Endodermal cell (in vitro differentiated cells): ENCODE measurements around the gene DPEP2NB. TPM values are rescaled to one million over a fixed set of nuclear protein-coding genes. Genes with fewer than 3 reads are reported as not detected.

ENCODE experiments used
- DNase-seq: peaks from one replicate; pipeline ENCODE4 v3.0.0-alpha.2; 2017
- H3K27ac ChIP-seq: 2 replicates; pipeline ENCODE4 v1.5.1; 2013; ENCODE audit warnings: mild to moderate bottlenecking, low read depth, low read length, moderate library complexity
- H3K27me3 ChIP-seq: 2 replicates; pipeline ENCODE4 v1.6.1; 2013; ENCODE audit warnings: mild to moderate bottlenecking, low read length, moderate library complexity; ENCODE audit not compliant: insufficient read depth, control insufficient read depth, poor library complexity, severe bottlenecking
- H3K36me3 ChIP-seq: 2 replicates; pipeline ENCODE4 v1.7.0; 2013; ENCODE audit warnings: mild to moderate bottlenecking, low read length, moderate library complexity; ENCODE audit not compliant: control insufficient read depth, insufficient read depth
- H3K4me1 ChIP-seq: one replicate; pipeline ENCODE4 v1.7.0; 2013; ENCODE audit warnings: low read length; ENCODE audit not compliant: control insufficient read depth, insufficient read depth
- H3K4me3 ChIP-seq: 2 replicates; pipeline ENCODE4 v1.5.1; 2013; ENCODE audit warnings: mild to moderate bottlenecking, low read length, moderate library complexity
- H3K9ac ChIP-seq: 2 replicates; pipeline ENCODE4 v1.6.1; 2013; ENCODE audit warnings: mild to moderate bottlenecking, low read length, moderate library complexity; ENCODE audit not compliant: poor library complexity, severe bottlenecking; ENCODE audit errors: extremely low read depth
- H3K9me3 ChIP-seq: 2 replicates; pipeline ENCODE4 v1.6.1; 2013; ENCODE audit warnings: mild to moderate bottlenecking, low read length, moderate library complexity; ENCODE audit not compliant: control insufficient read depth
- H3K27ac Mint-ChIP-seq: 2 replicates; pipeline ENCODE4 v1.8.0; 2020; ENCODE audit warnings: mixed read lengths
- H3K27me3 Mint-ChIP-seq: 2 replicates; pipeline ENCODE4 v1.8.0; 2021; ENCODE audit warnings: mild to moderate bottlenecking, mixed read lengths; ENCODE audit not compliant: insufficient read depth
- H3K36me3 Mint-ChIP-seq: 2 replicates; pipeline ENCODE4 v1.8.0; 2020; ENCODE audit warnings: low read depth, mixed read lengths
- H3K4me1 Mint-ChIP-seq: 2 replicates; pipeline ENCODE4 v1.8.0; 2020; ENCODE audit warnings: mixed read lengths
- H3K4me3 Mint-ChIP-seq: 2 replicates; pipeline ENCODE4 v1.8.0; 2020; ENCODE audit warnings: mild to moderate bottlenecking, moderate library complexity, mixed read lengths
- H3K9me3 Mint-ChIP-seq: 2 replicates; pipeline ENCODE4 v1.8.0; 2020; ENCODE audit warnings: mild to moderate bottlenecking, mixed read lengths
- WGBS, 2 experiments: methylation state at CpG; one replicate each; pipeline versions ENCODE4 v1.1.5 to v1.1.7; 2013; ENCODE audit warnings: missing lambda C conversion rate in 2 of 2, mixed read lengths in 1 of 2; ENCODE audit not compliant: insufficient coverage in 1 of 2, insufficient read length in 1 of 2; 5-methylcytosine and 5-hydroxymethylcytosine counted together
- total RNA-seq, 2 donors: library from RNA; stranded (reverse); fragmentation: NEBNext Ultra II Directional in 1 of 2; extraction: Animal tissue kit (Norgen Biotek cat#: 25700) in 1 of 2; gene quantifications; 2 replicates in 1 of 2; 3 replicates in 1 of 2; pipeline ENCODE4 v1.2.1, GENCODE V29; 2021
- TF ChIP-seq, protein P1 (sequence below): fragments of 200-600 bp; sonication (generic); conservative IDR thresholded peaks from 2 replicates; pipeline ENCODE4 v1.5.0; 2021; ENCODE audit warnings: antibody characterized with exemption, mild to moderate bottlenecking

DPEP2NB gene
- total RNA-seq, 2 donors from 2014 or later: not detected

DNA sequence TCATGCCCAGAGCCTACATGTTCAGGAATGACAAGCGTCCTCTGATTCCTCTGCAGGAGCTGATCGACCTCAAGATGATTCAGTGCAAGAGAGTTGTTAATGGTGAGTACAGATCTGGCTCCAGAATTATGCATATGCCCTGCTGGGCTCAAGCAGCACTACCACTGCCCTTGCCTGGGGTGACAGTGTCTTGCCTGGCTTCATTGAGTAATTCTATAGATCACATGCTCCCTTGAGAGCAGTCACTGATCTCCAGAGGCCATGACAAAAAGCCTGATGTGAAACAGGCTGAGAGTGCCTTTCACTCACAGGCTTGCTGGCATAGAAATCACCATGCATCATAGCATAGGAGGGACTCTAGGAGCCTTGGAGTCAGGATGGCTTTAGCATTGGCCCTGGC lies 33.7 kb upstream of the DPEP2NB start:
- no peak overlapping the region for H3K27ac ChIP-seq
- 95 to 100% methylated on average over 2 of the region's 2 CpGs for WGBS, 2 experiments
- H3K9me3 ChIP-seq: no peaks in the 10 kb centered on the region
- H3K9ac ChIP-seq: no peak overlapping the region
- H3K27ac Mint-ChIP-seq: no peak overlapping the region
- H3K9me3 Mint-ChIP-seq: no peaks in the 10 kb centered on the region
- TF ChIP-seq, protein P1, sequence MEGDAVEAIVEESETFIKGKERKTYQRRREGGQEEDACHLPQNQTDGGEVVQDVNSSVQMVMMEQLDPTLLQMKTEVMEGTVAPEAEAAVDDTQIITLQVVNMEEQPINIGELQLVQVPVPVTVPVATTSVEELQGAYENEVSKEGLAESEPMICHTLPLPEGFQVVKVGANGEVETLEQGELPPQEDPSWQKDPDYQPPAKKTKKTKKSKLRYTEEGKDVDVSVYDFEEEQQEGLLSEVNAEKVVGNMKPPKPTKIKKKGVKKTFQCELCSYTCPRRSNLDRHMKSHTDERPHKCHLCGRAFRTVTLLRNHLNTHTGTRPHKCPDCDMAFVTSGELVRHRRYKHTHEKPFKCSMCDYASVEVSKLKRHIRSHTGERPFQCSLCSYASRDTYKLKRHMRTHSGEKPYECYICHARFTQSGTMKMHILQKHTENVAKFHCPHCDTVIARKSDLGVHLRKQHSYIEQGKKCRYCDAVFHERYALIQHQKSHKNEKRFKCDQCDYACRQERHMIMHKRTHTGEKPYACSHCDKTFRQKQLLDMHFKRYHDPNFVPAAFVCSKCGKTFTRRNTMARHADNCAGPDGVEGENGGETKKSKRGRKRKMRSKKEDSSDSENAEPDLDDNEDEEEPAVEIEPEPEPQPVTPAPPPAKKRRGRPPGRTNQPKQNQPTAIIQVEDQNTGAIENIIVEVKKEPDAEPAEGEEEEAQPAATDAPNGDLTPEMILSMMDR: no peak
- no peak overlapping the region for H3K4me3 ChIP-seq
- H3K27me3 Mint-ChIP-seq: no peaks in the 10 kb centered on the region
- no peaks in the 10 kb centered on the region for H3K4me1 ChIP-seq
- no peaks in the 10 kb centered on the region for H3K4me1 Mint-ChIP-seq
- DNase-seq: no peak
- peaks cover 40% of the 10 kb centered on the region for H3K36me3 ChIP-seq
- H3K27me3 ChIP-seq: no peaks in the 10 kb centered on the region
- peaks cover 59% of the 10 kb centered on the region for H3K36me3 Mint-ChIP-seq
- no peak overlapping the region for H3K4me3 Mint-ChIP-seq

DNA sequence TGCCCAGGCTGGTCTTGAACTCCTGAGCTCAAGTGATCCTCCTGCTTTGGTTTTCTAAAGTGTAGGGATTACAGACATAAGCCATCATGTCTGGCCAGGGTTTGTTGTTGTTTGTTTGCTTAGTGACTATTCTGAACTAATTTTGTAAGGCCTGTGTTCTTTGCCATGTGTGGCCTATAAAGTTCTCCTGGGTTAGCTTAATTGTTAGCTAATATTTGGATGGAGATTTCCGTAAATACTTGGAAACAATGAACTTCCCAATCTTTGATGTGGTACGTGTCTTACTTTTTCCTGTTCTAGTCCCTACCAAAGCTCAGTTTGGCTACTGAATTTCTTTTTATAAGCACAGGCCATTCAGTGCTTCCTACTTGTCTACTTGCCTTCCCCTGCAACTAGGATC lies 32.3 kb upstream of the DPEP2NB start:
- H3K9me3 Mint-ChIP-seq: no peaks in the 10 kb centered on the region
- no peak for DNase-seq
- no peak overlapping the region for H3K27ac Mint-ChIP-seq
- H3K27me3 Mint-ChIP-seq: no peaks in the 10 kb centered on the region
- H3K4me3 Mint-ChIP-seq: no peak overlapping the region
- no peaks in the 10 kb centered on the region for H3K27me3 ChIP-seq
- TF ChIP-seq, protein P1: no peak
- no peaks in the 10 kb centered on the region for H3K4me1 Mint-ChIP-seq
- H3K36me3 ChIP-seq: peaks cover 36% of the 10 kb centered on the region
- 96 to 100% methylated on average over 1 to 2 of the region's 2 CpGs for WGBS, 2 experiments
- H3K4me3 ChIP-seq: no peak overlapping the region
- H3K4me1 ChIP-seq: no peaks in the 10 kb centered on the region
- H3K36me3 Mint-ChIP-seq: peaks cover 48% of the 10 kb centered on the region
- no peak overlapping the region for H3K9ac ChIP-seq
- no peaks in the 10 kb centered on the region for H3K9me3 ChIP-seq
- H3K27ac ChIP-seq: no peak overlapping the region

DNA sequence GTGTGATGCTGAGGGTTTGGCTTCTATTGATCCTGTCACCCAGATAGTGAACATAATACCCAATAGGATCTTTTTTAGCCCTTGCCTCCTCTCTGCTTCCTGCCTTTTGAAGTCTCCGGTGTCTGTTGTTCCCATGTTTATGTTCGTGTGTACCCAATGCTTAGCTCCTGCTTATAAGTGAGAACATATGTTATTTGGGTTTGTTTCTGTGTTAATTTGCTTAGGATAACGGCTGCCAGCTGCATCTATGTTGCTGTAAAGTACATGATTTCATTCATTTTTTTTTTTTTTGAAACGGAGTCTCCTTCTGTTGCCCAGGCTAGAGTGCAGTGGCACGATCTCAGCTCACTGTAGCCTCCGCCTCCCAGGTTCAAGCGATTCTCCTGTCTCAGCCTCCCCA lies 30.4 kb upstream of the DPEP2NB start:
- peaks cover 42% of the 10 kb centered on the region for H3K36me3 Mint-ChIP-seq
- Histone ChIP-seq H3K4me1 (no peaks in the 10 kb centered on the region), H3K27me3 (no peaks in the 10 kb centered on the region), H3K4me3 (no peak overlapping the region), H3K36me3 (peaks cover 40% of the 10 kb centered on the region), H3K27ac (no peak overlapping the region), H3K9ac (no peak overlapping the region), H3K9me3 (no peaks in the 10 kb centered on the region)
- no peak overlapping the region for H3K4me3 Mint-ChIP-seq
- no peaks in the 10 kb centered on the region for H3K4me1 Mint-ChIP-seq
- no peaks in the 10 kb centered on the region for H3K9me3 Mint-ChIP-seq
- DNase-seq: no peak
- TF ChIP-seq, protein P1: no peak
- 95 to 100% methylated on average over 5 to 7 of the region's 7 CpGs for WGBS, 2 experiments
- no peaks in the 10 kb centered on the region for H3K27me3 Mint-ChIP-seq
- no peak overlapping the region for H3K27ac Mint-ChIP-seq
